DND-41 (cell line): ENCODE data around the gene ATP9B.

Experiments used
- ATAC-seq: fragments of 200-7000 bp; cut with Tn5 transposase; 3 replicates; pipeline ENCODE4 v1.9.1; 2021; ENCODE audit warnings: low read depth; ENCODE audit not compliant: insufficient read depth
- DNase-seq: peaks from one replicate; pipeline ENCODE4 v3.0.0-alpha.2; 2020
- H2AFZ ChIP-seq: 2 replicates; pipeline ENCODE4 v1.6.0; 2012; ENCODE audit warnings: low read depth, low read length
- H3K27ac ChIP-seq: 2 replicates; pipeline ENCODE4 v1.5.1; 2012; ENCODE audit warnings: low read length, inconsistent platforms
- H3K27me3 ChIP-seq: fragments of 200-600 bp; sonication (generic); 2 replicates; pipeline ENCODE4 v1.6.0; 2012; ENCODE audit warnings: low read length, mild to moderate bottlenecking, inconsistent platforms; ENCODE audit not compliant: insufficient read depth, poor library complexity
- H3K36me3 ChIP-seq: 2 replicates; pipeline ENCODE4 v1.5.1; 2012; ENCODE audit warnings: low read length, inconsistent platforms; ENCODE audit not compliant: insufficient read depth
- H3K4me1 ChIP-seq: 2 replicates; pipeline ENCODE4 v1.5.1; 2012; ENCODE audit warnings: mild to moderate bottlenecking, low read length; ENCODE audit not compliant: insufficient read depth
- H3K4me2 ChIP-seq: 2 replicates; pipeline ENCODE4 v1.6.0; 2012; ENCODE audit warnings: mild to moderate bottlenecking, moderate library complexity, low read length, inconsistent platforms; ENCODE audit not compliant: insufficient read depth
- H3K4me3 ChIP-seq, 2 experiments: fragments of 200-600 bp in 1 of 2; shearing (Covaris generic) in 1 of 2; 2 replicates each; pipeline ENCODE4 v1.5.1; 2012 to 2016; ENCODE audit warnings: inconsistent platforms in 2 of 2, low read length in 2 of 2, mild to moderate bottlenecking in 2 of 2, low read depth in 1 of 2, moderate library complexity in 1 of 2
- H3K79me2 ChIP-seq: 2 replicates; pipeline ENCODE4 v1.6.0; 2012; ENCODE audit warnings: low read length, inconsistent platforms; ENCODE audit not compliant: insufficient read depth
- H3K9ac ChIP-seq: 2 replicates; pipeline ENCODE4 v1.6.0; 2012; ENCODE audit warnings: low read depth, mild to moderate bottlenecking, inconsistent platforms, low read length, moderate library complexity
- H3K9me3 ChIP-seq: 2 replicates; pipeline ENCODE4 v1.5.1; 2012; ENCODE audit warnings: low read length, moderate library complexity, mild to moderate bottlenecking, inconsistent platforms; ENCODE audit not compliant: insufficient read depth, severe bottlenecking
- H4K20me1 ChIP-seq: 2 replicates; pipeline ENCODE4 v1.6.0; 2012; ENCODE audit warnings: low read length; ENCODE audit not compliant: insufficient read depth
- EZH2 ChIP-seq: IDR thresholded peaks from 3 replicates; pipeline ENCODE4 v1.6.1; 2012; ENCODE audit warnings: borderline replicate concordance, low read depth, mild to moderate bottlenecking, moderate library complexity, low read length, inconsistent platforms; ENCODE audit not compliant: severe bottlenecking
- TF ChIP-seq, protein P1 (sequence below): IDR thresholded peaks from 2 replicates; pipeline ENCODE4 v1.5.1; 2012; ENCODE audit warnings: borderline replicate concordance, low read length, moderate library complexity, mild to moderate bottlenecking; ENCODE audit not compliant: poor library complexity, severe bottlenecking; ENCODE audit errors: extremely low read depth

Gene ATP9B

DNA sequence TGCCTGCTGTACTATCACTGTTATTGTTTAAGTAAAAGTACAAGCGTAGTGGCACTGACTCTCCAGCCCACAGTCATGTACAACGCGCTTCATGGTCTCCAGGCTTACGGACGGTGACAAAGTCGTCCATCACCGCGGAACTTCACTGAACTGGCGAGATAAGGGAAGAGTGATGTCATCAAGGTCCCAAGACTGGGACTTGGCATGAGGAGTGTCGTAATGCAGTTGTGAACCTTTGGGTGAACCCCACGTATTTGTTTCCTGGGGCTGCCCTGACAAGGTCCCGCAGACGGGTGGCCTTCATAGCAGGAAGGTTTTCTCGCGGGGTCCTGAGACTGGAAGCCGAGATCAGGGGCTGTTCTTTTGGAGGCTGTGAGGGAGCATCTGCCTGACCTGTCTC, 343.8 kb downstream of the ATP9B start:
- no peaks in the 10 kb centered on the region for H3K79me2 ChIP-seq
- no peak overlapping the region for H3K4me2 ChIP-seq
- H3K27ac ChIP-seq = no peak overlapping the region
- TF ChIP-seq EZH2 = no peak
- TF ChIP-seq, protein P1, sequence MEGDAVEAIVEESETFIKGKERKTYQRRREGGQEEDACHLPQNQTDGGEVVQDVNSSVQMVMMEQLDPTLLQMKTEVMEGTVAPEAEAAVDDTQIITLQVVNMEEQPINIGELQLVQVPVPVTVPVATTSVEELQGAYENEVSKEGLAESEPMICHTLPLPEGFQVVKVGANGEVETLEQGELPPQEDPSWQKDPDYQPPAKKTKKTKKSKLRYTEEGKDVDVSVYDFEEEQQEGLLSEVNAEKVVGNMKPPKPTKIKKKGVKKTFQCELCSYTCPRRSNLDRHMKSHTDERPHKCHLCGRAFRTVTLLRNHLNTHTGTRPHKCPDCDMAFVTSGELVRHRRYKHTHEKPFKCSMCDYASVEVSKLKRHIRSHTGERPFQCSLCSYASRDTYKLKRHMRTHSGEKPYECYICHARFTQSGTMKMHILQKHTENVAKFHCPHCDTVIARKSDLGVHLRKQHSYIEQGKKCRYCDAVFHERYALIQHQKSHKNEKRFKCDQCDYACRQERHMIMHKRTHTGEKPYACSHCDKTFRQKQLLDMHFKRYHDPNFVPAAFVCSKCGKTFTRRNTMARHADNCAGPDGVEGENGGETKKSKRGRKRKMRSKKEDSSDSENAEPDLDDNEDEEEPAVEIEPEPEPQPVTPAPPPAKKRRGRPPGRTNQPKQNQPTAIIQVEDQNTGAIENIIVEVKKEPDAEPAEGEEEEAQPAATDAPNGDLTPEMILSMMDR = no peak
- DNase-seq = no peak
- no peaks in the 10 kb centered on the region for H3K27me3 ChIP-seq
- H4K20me1 ChIP-seq = peaks cover 29% of the 10 kb centered on the region
- no peak overlapping the region for H2AFZ ChIP-seq
- no peak overlapping the region for H3K4me3 ChIP-seq
- H3K9me3 ChIP-seq = no peaks in the 10 kb centered on the region
- no peak for ATAC-seq
- H3K4me1 ChIP-seq = no peaks in the 10 kb centered on the region
- H3K9ac ChIP-seq = no peak overlapping the region
- peaks cover 34% of the 10 kb centered on the region for H3K36me3 ChIP-seq

DNA sequence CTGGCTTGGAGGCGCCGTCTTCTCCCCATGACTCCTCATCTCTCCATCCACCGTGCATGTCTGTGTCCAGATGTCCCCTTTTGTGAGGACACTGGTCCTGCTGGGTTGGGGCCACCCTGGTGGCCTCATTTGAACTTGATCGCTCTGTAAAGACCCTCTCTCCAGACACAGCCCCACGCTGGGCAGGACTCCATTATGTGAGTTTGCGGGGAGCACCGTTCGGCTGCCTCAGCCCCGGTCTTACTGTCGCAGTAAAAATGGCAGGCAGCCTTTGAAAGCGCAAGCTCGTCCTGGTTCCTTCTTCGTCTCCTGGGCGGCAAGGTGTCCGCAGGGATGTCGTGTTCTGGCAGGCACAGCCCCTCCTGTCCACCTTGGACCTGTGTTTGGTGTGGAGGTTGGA, 344.2 kb downstream of the ATP9B start:
- Histone ChIP-seq H3K36me3 (peaks cover 34% of the 10 kb centered on the region), H2AFZ (no peak overlapping the region)
- TF ChIP-seq, protein P1 = no peak
- no peak for TF ChIP-seq EZH2

DNA sequence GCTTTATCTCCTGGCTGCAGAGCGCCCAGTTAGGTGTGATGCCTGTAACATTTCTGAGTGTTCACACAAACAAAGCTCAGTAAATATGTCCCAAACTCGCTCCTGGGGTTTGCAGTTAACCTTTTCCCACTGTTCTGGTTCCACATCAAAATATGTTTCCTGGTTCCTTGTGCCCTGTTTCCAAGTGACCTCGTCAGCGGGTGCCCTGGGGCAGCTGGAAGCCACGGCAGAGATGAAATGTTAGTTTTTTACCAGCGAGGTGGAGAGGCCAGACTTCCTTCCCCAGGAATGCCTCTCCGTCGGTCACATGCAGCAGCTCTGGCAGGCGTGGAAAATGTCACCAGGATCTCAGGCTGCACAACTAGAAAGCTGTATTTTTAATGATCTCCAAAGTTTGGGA, 344.7 kb downstream of the ATP9B start:
- Histone ChIP-seq H3K27ac (no peak overlapping the region), H3K4me1 (no peaks in the 10 kb centered on the region), H3K9ac (no peak overlapping the region), H2AFZ (no peak overlapping the region), H3K27me3 (no peaks in the 10 kb centered on the region), H4K20me1 (peaks cover 38% of the 10 kb centered on the region), H3K36me3 (peaks cover 34% of the 10 kb centered on the region), H3K4me2 (no peak overlapping the region), H3K4me3 (no peak overlapping the region), H3K9me3 (no peaks in the 10 kb centered on the region), H3K79me2 (no peaks in the 10 kb centered on the region)
- ATAC-seq (no peak), DNase-seq (no peak)
- TF ChIP-seq, protein P1 = no peak
- TF ChIP-seq EZH2 = no peak

More for the DNA sequence above, 344.2 kb downstream of the ATP9B start:
- no peaks in the 10 kb centered on the region for H3K79me2 ChIP-seq
- H4K20me1 ChIP-seq = peaks cover 33% of the 10 kb centered on the region
- H3K27ac ChIP-seq = no peak overlapping the region
- no peak overlapping the region for H3K9ac ChIP-seq
- no peaks in the 10 kb centered on the region for H3K9me3 ChIP-seq
- no peak overlapping the region for H3K4me2 ChIP-seq
- H3K4me3 ChIP-seq = no peak overlapping the region
- no peaks in the 10 kb centered on the region for H3K4me1 ChIP-seq
- no peaks in the 10 kb centered on the region for H3K27me3 ChIP-seq
- DNase-seq (no peak), ATAC-seq (no peak)

DNA sequence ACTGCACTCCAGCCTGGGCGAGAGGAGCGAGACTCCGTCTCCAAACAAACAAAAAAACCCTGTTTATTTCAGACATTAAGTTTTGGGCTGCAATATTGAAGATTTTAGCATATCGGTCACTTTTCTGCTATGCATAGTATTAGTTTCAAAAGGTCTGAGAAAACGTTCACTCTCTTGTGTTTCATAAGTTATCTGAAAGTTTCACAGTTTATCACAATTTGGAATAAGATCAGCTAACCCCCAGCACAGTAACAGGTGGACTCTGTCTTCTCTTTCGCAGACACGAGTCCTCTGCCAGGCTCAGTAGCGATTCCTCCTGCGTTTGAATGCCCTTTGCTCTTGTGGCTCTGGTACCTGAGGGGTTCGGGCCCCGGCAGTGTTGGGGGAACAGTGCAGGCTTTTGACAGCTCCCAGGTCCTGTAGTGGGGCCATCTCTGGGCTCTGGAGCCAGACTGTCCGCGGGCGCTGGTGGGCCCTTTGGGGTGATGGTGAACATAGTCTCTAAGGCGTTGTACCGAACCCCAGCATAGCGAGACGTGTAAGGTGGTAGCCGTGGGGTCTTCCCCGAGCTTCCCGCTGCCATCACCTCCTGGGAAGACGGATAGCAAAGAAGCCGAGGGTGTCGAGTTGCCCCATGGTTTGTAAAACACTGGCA, 347.0 kb downstream of the ATP9B start:
- H3K4me3 ChIP-seq = no peak overlapping the region
- H3K27ac ChIP-seq = no peak overlapping the region
- ATAC-seq = no peak
- no peaks in the 10 kb centered on the region for H3K27me3 ChIP-seq
- no peak overlapping the region for H3K9ac ChIP-seq
- no peaks in the 10 kb centered on the region for H3K4me1 ChIP-seq
- no peak overlapping the region for H3K4me2 ChIP-seq
- DNase-seq = no peak
- TF ChIP-seq EZH2 = no peak
- TF ChIP-seq, protein P1 = no peak
- peaks cover 33% of the 10 kb centered on the region for H4K20me1 ChIP-seq
- H3K36me3 ChIP-seq = peaks cover 31% of the 10 kb centered on the region
- H2AFZ ChIP-seq = no peak overlapping the region
- no peaks in the 10 kb centered on the region for H3K9me3 ChIP-seq
- no peaks in the 10 kb centered on the region for H3K79me2 ChIP-seq
